LNCAP (cell line): ENCODE measurements around the gene ASIC2.

Experiments used
- CTCF ChIP-seq: fragments of 450-650 bp; IDR thresholded peaks from 2 replicates; pipeline ENCODE4 v1.5.1; 2017; ENCODE audit warnings: mild to moderate bottlenecking

ASIC2 gene

GRCh38 chr17:33324736-33325135 lies 31.6 kb upstream of the ASIC2 start:
- no peak for TF ChIP-seq CTCF

DNA sequence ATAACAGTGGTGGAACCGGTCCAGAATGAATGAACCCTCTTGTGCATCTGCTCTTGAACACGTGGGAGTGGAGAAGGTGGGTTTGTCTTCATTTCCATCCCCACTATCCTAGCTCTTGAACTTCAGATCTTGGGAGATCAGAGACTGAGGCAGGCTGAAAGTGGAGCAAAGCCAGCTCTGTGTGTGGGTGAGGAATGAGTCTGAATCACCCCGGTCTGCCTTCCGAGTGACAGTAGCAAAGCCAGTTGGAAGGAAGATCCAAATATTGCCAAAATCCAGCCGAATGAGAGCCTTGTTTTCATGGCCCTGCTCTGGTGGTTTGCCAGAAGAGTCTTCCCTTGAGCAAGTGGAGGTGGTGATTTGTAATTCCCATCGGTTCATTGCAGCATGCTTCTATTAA lies 29.0 kb upstream of the ASIC2 start:
- no peak for TF ChIP-seq CTCF

- no peak for TF ChIP-seq CTCF
These were observed 25.1 kb upstream of the ASIC2 start for GRCh38 chr17:33318241-33318640.

GRCh38 chr17:33316746-33317145 lies 23.7 kb upstream of the ASIC2 start:
- no peak for TF ChIP-seq CTCF

- no peak for TF ChIP-seq CTCF
These were observed 17.2 kb upstream of the ASIC2 start for GRCh38 chr17:33310296-33310695.

DNA sequence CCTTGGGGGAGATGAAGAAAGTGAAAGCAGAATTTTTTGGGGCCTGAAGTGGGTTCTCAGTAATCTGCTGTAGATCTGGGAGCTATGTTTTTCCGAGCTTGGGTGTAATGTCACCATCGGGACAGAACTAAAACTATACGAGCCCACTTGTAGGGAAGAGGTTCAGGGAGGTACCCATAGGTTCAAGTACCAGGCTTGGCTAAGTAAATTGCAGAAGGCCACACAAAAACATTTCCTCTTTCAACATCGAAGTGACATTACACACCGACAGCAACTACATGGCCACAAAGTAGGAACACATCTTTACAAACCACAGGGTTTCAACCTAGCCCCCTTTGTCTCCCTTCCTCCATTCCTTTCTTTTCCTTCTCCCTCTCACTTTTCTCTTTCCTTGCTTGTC lies 10.2 kb upstream of the ASIC2 start:
- no peak for TF ChIP-seq CTCF

GRCh38 chr17:33302394-33302793 lies 9.3 kb upstream of the ASIC2 start:
- TF ChIP-seq CTCF, result no peak

GRCh38 chr17:33300241-33300640 lies 7.1 kb upstream of the ASIC2 start:
- TF ChIP-seq CTCF, result no peak
